ENCODE measurements around the gene STK38L. TPM values are rescaled to one million over a fixed set of nuclear protein-coding genes. Genes with fewer than 3 reads are reported as not detected.

The STK38L gene
- total RNA-seq, 1 experiment from 2014 or later = 22.6 TPM

GRCh38 chr12:27257104-27257843 is 13.2 kb downstream of the STK38L start:
- in situ Hi-C loops (cut with HindIII; ENCODE audit: low pct_unique_long_range_greater_than_20kb, low sequenced_read_pairs) = no loop called here
- DNase-seq (ENCODE audit: low read depth, low spot score) = no peak

DNA sequence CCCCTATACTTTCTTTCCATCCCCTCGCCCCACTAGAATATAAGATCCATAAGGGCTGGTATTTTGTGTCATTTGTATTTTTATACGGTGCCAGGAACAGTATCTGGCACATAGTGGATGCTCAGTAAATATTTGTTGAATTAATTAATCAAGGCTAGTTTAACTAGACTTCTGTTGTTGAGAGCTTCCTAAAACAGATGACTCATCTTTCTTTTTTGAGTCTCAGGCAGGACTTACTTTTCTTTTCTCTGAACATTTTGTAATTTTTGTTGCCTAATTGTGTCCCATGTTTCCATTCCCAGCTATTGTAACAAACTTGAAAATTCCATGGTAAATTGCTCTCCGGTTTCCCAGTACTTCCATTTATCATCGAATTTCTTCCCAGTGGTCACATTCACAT is 16.7 kb downstream of the STK38L start:
- DNase-seq (ENCODE audit: low read depth, low spot score) = no peak
- in situ Hi-C loops (cut with HindIII; ENCODE audit: low pct_unique_long_range_greater_than_20kb, low sequenced_read_pairs) = no loop called here

DNA sequence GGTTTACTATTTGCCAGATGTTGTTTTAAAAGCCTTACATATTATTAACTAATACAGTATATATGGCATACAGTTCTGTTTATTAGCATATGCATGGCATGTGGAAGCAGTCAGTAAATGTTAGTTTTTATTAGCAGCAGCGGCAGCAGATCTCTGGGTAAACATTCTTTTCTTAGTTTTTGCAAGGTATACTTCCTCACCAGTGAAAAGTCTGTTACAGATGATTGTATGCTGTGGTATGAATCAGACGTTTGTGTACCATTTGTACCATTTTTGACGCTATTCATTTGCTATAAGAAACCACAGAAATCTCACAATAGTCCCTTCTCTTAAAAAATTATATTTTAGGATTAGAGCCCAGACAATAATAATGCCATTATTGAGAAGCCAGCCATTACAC is 17.8 kb downstream of the STK38L start:
- in situ Hi-C loops (cut with HindIII; ENCODE audit: low pct_unique_long_range_greater_than_20kb, low sequenced_read_pairs) = no loop called here

GRCh38 chr12:27270148-27270547 is 26.1 kb downstream of the STK38L start:
- no peak for DNase-seq (ENCODE audit: low read depth, low spot score)
- in situ Hi-C loops (cut with HindIII; ENCODE audit: low pct_unique_long_range_greater_than_20kb, low sequenced_read_pairs) = no loop called here

More for the DNA sequence above, 17.8 kb downstream of the STK38L start:
- DNase-seq (ENCODE audit: low read depth, low spot score) = peak; percentile 74

- in situ Hi-C loops (cut with HindIII; ENCODE audit: low pct_unique_long_range_greater_than_20kb, low sequenced_read_pairs) = no loop called here
- DNase-seq (ENCODE audit: low read depth, low spot score) = no peak
Observed at GRCh38 chr12:27271206-27271605, 27.1 kb downstream of the STK38L start.

GRCh38 chr12:27272373-27273028 is 28.4 kb downstream of the STK38L start:
- no peak for DNase-seq (ENCODE audit: low read depth, low spot score)
- in situ Hi-C loops (cut with HindIII; ENCODE audit: low pct_unique_long_range_greater_than_20kb, low sequenced_read_pairs) = no loop called here

- no peak for DNase-seq (ENCODE audit: low read depth, low spot score)
- in situ Hi-C loops (cut with HindIII; ENCODE audit: low pct_unique_long_range_greater_than_20kb, low sequenced_read_pairs) = no loop called here
Observed at GRCh38 chr12:27273114-27273513, 29.0 kb downstream of the STK38L start.

DNA sequence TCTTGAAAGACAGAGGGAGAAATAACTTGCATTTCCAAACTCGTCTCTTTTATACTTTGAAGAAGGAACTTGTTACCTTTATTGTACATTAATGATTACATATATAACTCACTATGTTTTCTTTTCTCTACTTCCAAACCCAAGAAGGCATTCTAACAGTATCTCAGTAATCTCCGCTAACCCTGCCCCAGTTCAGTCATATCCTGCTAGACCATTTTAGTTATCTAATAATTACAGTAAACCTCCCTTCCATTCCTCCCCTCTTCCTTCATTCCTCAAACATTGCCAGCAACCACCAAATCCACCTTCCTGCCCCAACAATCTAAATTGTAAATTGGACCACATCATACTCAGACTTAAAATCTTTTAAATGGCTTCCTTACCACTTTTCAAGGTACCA is 30.6 kb downstream of the STK38L start:
- in situ Hi-C loops (cut with HindIII; ENCODE audit: low pct_unique_long_range_greater_than_20kb, low sequenced_read_pairs) = no loop called here
- no peak for DNase-seq (ENCODE audit: low read depth, low spot score)

- in situ Hi-C loops (cut with HindIII; ENCODE audit: low pct_unique_long_range_greater_than_20kb, low sequenced_read_pairs) = no loop called here
- DNase-seq (ENCODE audit: low read depth, low spot score) = no peak
Observed at GRCh38 chr12:27276275-27276674, 32.2 kb downstream of the STK38L start.

GRCh38 chr12:27277846-27278260 is 33.8 kb downstream of the STK38L start:
- in situ Hi-C loops (cut with HindIII; ENCODE audit: low pct_unique_long_range_greater_than_20kb, low sequenced_read_pairs) = no loop called here
- DNase-seq (ENCODE audit: low read depth, low spot score) = peak; percentile 30

DNA sequence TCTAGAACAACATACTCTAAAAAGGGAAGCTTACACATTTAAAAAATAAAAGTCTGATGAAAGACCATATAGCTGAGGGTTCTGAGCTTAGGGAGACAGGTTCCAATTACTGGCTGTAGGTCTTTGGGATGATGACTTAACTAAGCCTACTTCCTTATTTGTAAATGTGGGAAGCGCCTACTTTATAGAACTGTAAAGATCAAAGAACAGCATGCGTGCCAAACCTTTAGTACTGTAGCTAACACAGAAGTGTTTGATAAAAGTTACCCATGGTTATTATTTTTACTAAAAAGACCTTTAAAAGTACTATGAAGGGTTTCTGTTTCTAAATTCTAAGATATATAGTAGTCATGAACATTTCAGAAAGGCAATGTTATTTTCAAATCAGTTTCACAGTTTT is 35.7 kb downstream of the STK38L start:
- no peak for DNase-seq (ENCODE audit: low read depth, low spot score)
- in situ Hi-C loops (cut with HindIII; ENCODE audit: low pct_unique_long_range_greater_than_20kb, low sequenced_read_pairs) = no loop called here

- in situ Hi-C loops (cut with HindIII; ENCODE audit: low pct_unique_long_range_greater_than_20kb, low sequenced_read_pairs) = no loop called here
Observed at GRCh38 chr12:27280412-27280811, 36.3 kb downstream of the STK38L start.

DNA sequence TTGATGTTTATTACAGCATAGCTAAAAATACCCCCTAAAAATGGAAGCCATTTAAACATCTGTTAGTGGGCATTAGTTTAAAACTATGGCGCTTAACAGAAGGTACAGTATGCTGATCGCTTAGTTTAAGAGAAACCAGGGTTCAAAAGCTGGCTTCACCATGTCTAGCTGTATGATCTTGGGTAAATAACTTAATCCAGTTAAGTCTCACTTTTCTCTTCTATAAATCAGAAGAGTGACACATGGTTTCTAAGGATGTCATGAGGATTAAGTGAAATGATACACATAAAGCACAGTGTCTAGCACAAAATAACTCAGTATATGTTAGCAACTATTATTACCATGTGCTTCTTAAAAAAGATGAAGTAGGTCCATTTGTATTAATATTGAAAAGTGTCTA is 38.7 kb downstream of the STK38L start:
- DNase-seq (ENCODE audit: low read depth, low spot score) = no peak
- in situ Hi-C loops (cut with HindIII; ENCODE audit: low pct_unique_long_range_greater_than_20kb, low sequenced_read_pairs) = no loop called here

More at GRCh38 chr12:27280412-27280811, 36.3 kb downstream of the STK38L start:
- no peak for DNase-seq (ENCODE audit: low read depth, low spot score)

GRCh38 chr12:27284021-27284420 is 39.9 kb downstream of the STK38L start:
- in situ Hi-C loops (cut with HindIII; ENCODE audit: low pct_unique_long_range_greater_than_20kb, low sequenced_read_pairs) = no loop called here
- DNase-seq (ENCODE audit: low read depth, low spot score) = no peak

- in situ Hi-C loops (cut with HindIII; ENCODE audit: low pct_unique_long_range_greater_than_20kb, low sequenced_read_pairs) = no loop called here
- no peak for DNase-seq (ENCODE audit: low read depth, low spot score)
Observed at GRCh38 chr12:27284751-27285150, 40.7 kb downstream of the STK38L start.

- DNase-seq (ENCODE audit: low read depth, low spot score) = peak; percentile 21
- in situ Hi-C loops (cut with HindIII; ENCODE audit: low pct_unique_long_range_greater_than_20kb, low sequenced_read_pairs) = no loop called here
Observed at GRCh38 chr12:27285403-27285802, 41.3 kb downstream of the STK38L start.

DNA sequence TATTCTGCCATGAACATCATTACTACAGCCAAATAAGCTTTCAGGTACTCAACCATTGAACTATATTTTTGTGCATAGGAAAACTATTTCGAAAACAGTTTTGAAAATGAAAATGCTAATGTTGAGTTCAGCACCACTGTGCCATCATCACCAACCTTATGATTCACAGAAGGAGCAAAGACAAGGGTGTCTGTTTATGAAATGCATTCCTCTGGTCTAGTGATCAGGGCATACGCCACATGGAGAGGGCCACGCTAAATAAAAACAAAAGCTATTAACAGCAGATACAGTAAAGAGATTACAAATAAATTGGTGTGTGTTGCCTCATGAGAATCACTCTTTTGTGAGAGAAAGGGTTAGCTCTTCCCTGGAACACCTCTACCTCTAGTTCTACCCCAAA is 45.3 kb downstream of the STK38L start:
- DNase-seq (ENCODE audit: low read depth, low spot score) = peak; percentile 80
- in situ Hi-C loops (cut with HindIII; ENCODE audit: low pct_unique_long_range_greater_than_20kb, low sequenced_read_pairs) = no loop called here

- in situ Hi-C loops (cut with HindIII; ENCODE audit: low pct_unique_long_range_greater_than_20kb, low sequenced_read_pairs) = no loop called here
Observed at GRCh38 chr12:27290501-27291168, 46.5 kb downstream of the STK38L start.

DNA sequence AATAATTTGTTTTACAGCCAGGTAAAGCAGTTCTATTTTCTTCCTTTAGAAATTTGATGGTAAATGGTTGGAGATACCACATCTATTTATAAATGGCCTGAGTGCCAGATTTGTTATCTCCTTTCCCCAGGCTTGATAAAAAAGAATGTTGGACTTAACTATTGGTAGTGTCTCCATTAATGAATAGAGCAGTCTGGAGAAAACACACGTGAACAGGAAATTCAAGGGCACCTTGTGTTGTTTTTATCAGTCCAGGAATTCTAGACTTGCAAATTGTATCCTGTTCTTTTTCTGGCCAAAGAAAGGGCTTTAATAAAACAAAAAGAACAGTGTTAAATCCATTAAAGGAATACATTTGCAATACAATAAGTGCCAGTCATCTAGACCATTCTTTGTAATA is 47.8 kb downstream of the STK38L start:
- in situ Hi-C loops (cut with HindIII; ENCODE audit: low pct_unique_long_range_greater_than_20kb, low sequenced_read_pairs) = no loop called here
- peak; percentile 53 for DNase-seq (ENCODE audit: low read depth, low spot score)

More at GRCh38 chr12:27290501-27291168, 46.5 kb downstream of the STK38L start:
- no peak for DNase-seq (ENCODE audit: low read depth, low spot score)
